Uterus (tissue), 4 donors: Measurements from ENCODE around the gene GHSR. TPM values are rescaled to one million over a fixed set of nuclear protein-coding genes. Genes with fewer than 3 reads are reported as not detected.
"Not testable (repeated sequence)": the region's sequence is repeated elsewhere in the genome, so short reads cannot be mapped to it uniquely, and the experiment has no call there.

Experiments
- DNase-seq, 2 donors: peaks; one replicate each; pipeline ENCODE4 v3.0.0-alpha.2; 2019 to 2020
- H3K27ac ChIP-seq, 2 donors: fragments of 200-600 bp; sonication (generic); 1 replicate in 1 of 2; 2 replicates in 1 of 2; pipeline ENCODE4 v1.5.1; 2016 to 2018
- H3K27me3 ChIP-seq, 2 donors: fragments of 200-600 bp; sonication (generic); one replicate each; pipeline ENCODE4 v1.5.1; 2018 to 2019; ENCODE audit warnings: control low read depth in 1 of 2
- H3K36me3 ChIP-seq, 2 donors: fragments of 200-600 bp; sonication (generic); one replicate each; pipeline ENCODE4 v1.5.1; 2019; ENCODE audit warnings: control low read depth in 1 of 2
- H3K4me1 ChIP-seq, 2 donors: fragments of 200-600 bp; sonication (generic); one replicate each; pipeline ENCODE4 v1.5.1; 2018 to 2019; ENCODE audit warnings: control low read depth in 1 of 2
- H3K4me3 ChIP-seq, 2 donors: fragments of 200-600 bp; sonication (generic); 1 replicate in 1 of 2; 2 replicates in 1 of 2; pipeline ENCODE4 v1.5.1; 2018 to 2019; ENCODE audit warnings: mild to moderate bottlenecking in 1 of 2
- H3K9me3 ChIP-seq, 2 donors: fragments of 200-600 bp; sonication (generic); one replicate each; pipeline ENCODE4 v1.5.1; 2019; ENCODE audit warnings: control low read depth in 1 of 2
- CTCF ChIP-seq, 4 experiments: fragments of 200-600 bp in 2 of 4; fragments of 450-650 bp in 2 of 4; sonication (generic) in 2 of 4; IDR thresholded peaks; one replicate each; pipeline ENCODE4 v1.5.1; 2016 to 2019; ENCODE audit warnings: antibody characterized with exemption in 4 of 4, mild to moderate bottlenecking in 2 of 4, moderate library complexity in 1 of 4
- POLR2A ChIP-seq, 2 donors: fragments of 450-650 bp; IDR thresholded peaks; one replicate each; pipeline ENCODE4 v1.6.1; 2016; ENCODE audit warnings: antibody characterized with exemption in 2 of 2, mild to moderate bottlenecking in 1 of 2, moderate library complexity in 1 of 2
- intact Hi-C: fragments of 100-400 bp; cut with DNase I; formaldehyde crosslinking; loops from one replicate; pipeline ENCODE4 v1.15.1; 2023; ENCODE audit warnings: low total_unique reads
- total RNA-seq, 4 donors: library from RNA; depleted of rRNA in 3 of 4; stranded (reverse); fragments of >200 nt in 3 of 4; gene quantifications; one replicate each; pipeline versions ENCODE4 v1.1.0 to v1.2.4, GENCODE V29; 2014 to 2023
- donor health status: DM: yes; HTN: yes; CAD: no.

The GHSR gene, protein sequence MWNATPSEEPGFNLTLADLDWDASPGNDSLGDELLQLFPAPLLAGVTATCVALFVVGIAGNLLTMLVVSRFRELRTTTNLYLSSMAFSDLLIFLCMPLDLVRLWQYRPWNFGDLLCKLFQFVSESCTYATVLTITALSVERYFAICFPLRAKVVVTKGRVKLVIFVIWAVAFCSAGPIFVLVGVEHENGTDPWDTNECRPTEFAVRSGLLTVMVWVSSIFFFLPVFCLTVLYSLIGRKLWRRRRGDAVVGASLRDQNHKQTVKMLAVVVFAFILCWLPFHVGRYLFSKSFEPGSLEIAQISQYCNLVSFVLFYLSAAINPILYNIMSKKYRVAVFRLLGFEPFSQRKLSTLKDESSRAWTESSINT
- not detected for total RNA-seq

GRCh38 chr3:172447611-172448579 lies at the start of gene GHSR:
Gene GHSR (minus strand): TSS chr3:172448456. CDS start chr3:172448413, 43 bp downstream.
- peaks cover 0 to 14% of the 10 kb centered on the region in 2 donors for H3K27me3 ChIP-seq
- intact Hi-C loops, result no loop called here
- no peak within 1 kb of the TSS for H3K27ac ChIP-seq
- H3K4me3 ChIP-seq, result no peak within 1 kb of the TSS
- no peaks in the 10 kb centered on the region for H3K9me3 ChIP-seq
- no peaks in the 10 kb centered on the region for H3K4me1 ChIP-seq
- no peaks in the 10 kb centered on the region for H3K36me3 ChIP-seq
- no peak for DNase-seq
- TF ChIP-seq POLR2A (IDR thresholded peaks at IDR 0.05) (no peak), CTCF (IDR thresholded peaks at IDR 0.05) (no peak)

GRCh38 chr3:172490198-172490669 lies 42.0 kb upstream of the GHSR start:
- peak; percentile 77 to 85 for DNase-seq
- H3K9me3 ChIP-seq, H3K4me3 ChIP-seq, H3K27me3 ChIP-seq, H3K36me3 ChIP-seq, H3K4me1 ChIP-seq, intact Hi-C loops: not testable (repeated sequence)
- peak; percentile 80 to 83 (median 81) for TF ChIP-seq CTCF (IDR thresholded peaks at IDR 0.05)
- peak overlapping the region; percentile 27 to 62 for H3K27ac ChIP-seq

DNA sequence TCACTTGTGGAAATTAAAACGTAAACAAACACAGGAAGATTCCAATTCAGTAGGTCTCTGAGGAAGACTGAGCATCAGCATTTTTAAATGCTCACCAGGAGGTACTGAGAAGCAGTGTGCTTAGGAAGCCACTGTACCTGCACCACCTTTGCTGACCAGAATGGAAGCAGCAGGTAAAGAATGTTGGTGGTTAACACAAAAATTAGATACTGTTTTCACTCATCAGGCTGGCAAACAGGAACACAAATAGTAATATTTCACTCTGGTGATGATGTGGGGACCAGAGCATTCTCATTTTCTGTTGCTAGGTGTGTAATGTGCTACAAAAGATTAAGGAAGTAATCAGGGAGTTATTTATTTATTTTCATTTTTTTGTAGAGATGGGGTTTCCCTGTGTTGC lies 29.9 kb upstream of the GHSR start:
- Histone ChIP-seq H3K9me3 (no peaks in the 10 kb centered on the region), H3K27ac (no peak overlapping the region), H3K4me1 (no peaks in the 10 kb centered on the region), H3K36me3 (no peaks in the 10 kb centered on the region), H3K27me3 (no peaks in the 10 kb centered on the region), H3K4me3 (no peak overlapping the region)
- no peak for DNase-seq
- intact Hi-C loops, result no loop called here
- TF ChIP-seq CTCF (IDR thresholded peaks at IDR 0.05) (no peak), POLR2A (IDR thresholded peaks at IDR 0.05) (no peak)

DNA sequence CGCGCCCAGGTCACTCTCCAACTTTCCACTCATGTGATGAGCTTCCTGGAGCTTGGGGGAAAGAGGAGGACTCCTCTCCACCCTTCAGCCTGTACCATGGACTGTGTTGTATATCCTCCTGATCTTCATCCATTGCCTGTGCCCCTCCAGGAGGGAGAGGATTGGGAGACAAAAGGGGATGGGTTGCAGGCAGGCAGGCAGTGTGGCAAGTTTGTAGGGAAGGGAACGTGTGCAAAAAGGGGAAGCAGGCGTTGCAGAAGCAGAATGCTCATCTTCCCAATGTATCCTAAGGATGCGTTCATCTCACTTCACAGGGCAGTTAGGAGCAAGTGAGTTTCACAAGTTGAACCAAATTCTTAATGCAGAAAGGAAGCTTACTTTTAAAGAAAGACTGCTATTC lies 28.1 kb upstream of the GHSR start:
- intact Hi-C loops, result no loop called here
- Histone ChIP-seq H3K4me3 (no peak overlapping the region), H3K9me3 (no peaks in the 10 kb centered on the region), H3K27me3 (no peaks in the 10 kb centered on the region), H3K27ac (no peak overlapping the region), H3K4me1 (no peaks in the 10 kb centered on the region), H3K36me3 (no peaks in the 10 kb centered on the region)
- TF ChIP-seq POLR2A (IDR thresholded peaks at IDR 0.05) (no peak), CTCF (IDR thresholded peaks at IDR 0.05) (no peak)
- DNase-seq, result no peak

DNA sequence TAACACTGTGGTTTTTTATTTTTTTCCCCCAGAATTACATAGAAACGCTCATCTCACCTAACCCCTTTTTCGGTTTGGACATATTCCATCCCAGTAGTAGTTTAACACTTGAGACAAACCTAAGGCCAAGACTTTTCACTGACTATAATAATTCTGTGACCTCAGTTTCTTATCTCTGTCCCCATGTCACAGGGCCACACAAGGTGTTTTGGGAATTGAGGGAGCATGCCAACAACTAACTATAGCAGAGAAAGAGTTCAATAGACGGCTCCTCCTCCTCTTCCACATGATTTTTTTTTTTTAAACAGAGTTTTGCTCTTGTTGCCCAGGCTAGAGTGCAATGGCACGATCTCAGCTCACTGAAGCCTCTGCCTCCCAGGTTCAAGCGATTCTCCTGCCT lies 27.4 kb upstream of the GHSR start:
- no peak for DNase-seq
- intact Hi-C loops, result no loop called here
- Histone ChIP-seq H3K4me3 (no peak overlapping the region), H3K4me1 (no peaks in the 10 kb centered on the region), H3K9me3 (no peaks in the 10 kb centered on the region), H3K36me3 (no peaks in the 10 kb centered on the region), H3K27ac (no peak overlapping the region), H3K27me3 (no peaks in the 10 kb centered on the region)
- TF ChIP-seq POLR2A (IDR thresholded peaks at IDR 0.05) (no peak), CTCF (IDR thresholded peaks at IDR 0.05) (no peak)
